HL-60 (cell line): ENCODE results near the gene NPB.
A peak's percentile ranks its signal among the peaks of the same experiment; 100 is the strongest.

Experiments used
- DNase-seq, 2 experiments: peaks; one replicate each; pipeline ENCODE4 v3.0.0-alpha.2; 2010 to 2020; ENCODE audit warnings: low read depth in 1 of 2, low spot score in 1 of 2
- H3K27ac ChIP-seq: fragments of 250-450 bp; sonication (Bioruptor Pico); replicated peaks from 2 replicates; pipeline ENCODE4 v1.5.1; 2020; ENCODE audit warnings: mild to moderate bottlenecking, moderate library complexity
- H3K27me3 ChIP-seq: fragments of 250-450 bp; sonication (Bioruptor Pico); 2 replicates; pipeline ENCODE4 v1.5.1; 2021; ENCODE audit warnings: mild to moderate bottlenecking, moderate library complexity; ENCODE audit not compliant: insufficient read depth, poor library complexity, severe bottlenecking
- H3K4me3 ChIP-seq: replicated peaks from 2 replicates; pipeline ENCODE4 v1.5.1; 2011; ENCODE audit warnings: mild to moderate bottlenecking, control low read depth, low read length; ENCODE audit not compliant: insufficient read depth
- CTCF ChIP-seq: IDR thresholded peaks from one replicate; pipeline ENCODE4 v1.5.1; 2011; ENCODE audit warnings: low read length, control low read depth, inconsistent platforms; ENCODE audit not compliant: insufficient read depth
- GABPA ChIP-seq: IDR thresholded peaks from 2 replicates; pipeline ENCODE4 v1.6.1; 2012; ENCODE audit warnings: low read depth
- POLR2AphosphoS5 ChIP-seq: IDR thresholded peaks from 2 replicates; pipeline ENCODE4 v1.6.1; 2012; ENCODE audit warnings: low read depth
- SPI1 ChIP-seq: IDR thresholded peaks from 2 replicates; pipeline ENCODE4 v1.6.1; 2012; ENCODE audit warnings: low read depth, mild to moderate bottlenecking, borderline replicate concordance
- TF ChIP-seq, protein P1 (sequence below): IDR thresholded peaks from 2 replicates; pipeline ENCODE4 v1.6.1; 2012; ENCODE audit warnings: low read depth; ENCODE audit not compliant: insufficient replicate concordance

Gene NPB

GRCh38 chr17:81901167-81902022, 643 bp upstream of the NPB start:
- no peak overlapping the region for H3K4me3 ChIP-seq
- TF ChIP-seq SPI1: no peak
- TF ChIP-seq, protein P1, sequence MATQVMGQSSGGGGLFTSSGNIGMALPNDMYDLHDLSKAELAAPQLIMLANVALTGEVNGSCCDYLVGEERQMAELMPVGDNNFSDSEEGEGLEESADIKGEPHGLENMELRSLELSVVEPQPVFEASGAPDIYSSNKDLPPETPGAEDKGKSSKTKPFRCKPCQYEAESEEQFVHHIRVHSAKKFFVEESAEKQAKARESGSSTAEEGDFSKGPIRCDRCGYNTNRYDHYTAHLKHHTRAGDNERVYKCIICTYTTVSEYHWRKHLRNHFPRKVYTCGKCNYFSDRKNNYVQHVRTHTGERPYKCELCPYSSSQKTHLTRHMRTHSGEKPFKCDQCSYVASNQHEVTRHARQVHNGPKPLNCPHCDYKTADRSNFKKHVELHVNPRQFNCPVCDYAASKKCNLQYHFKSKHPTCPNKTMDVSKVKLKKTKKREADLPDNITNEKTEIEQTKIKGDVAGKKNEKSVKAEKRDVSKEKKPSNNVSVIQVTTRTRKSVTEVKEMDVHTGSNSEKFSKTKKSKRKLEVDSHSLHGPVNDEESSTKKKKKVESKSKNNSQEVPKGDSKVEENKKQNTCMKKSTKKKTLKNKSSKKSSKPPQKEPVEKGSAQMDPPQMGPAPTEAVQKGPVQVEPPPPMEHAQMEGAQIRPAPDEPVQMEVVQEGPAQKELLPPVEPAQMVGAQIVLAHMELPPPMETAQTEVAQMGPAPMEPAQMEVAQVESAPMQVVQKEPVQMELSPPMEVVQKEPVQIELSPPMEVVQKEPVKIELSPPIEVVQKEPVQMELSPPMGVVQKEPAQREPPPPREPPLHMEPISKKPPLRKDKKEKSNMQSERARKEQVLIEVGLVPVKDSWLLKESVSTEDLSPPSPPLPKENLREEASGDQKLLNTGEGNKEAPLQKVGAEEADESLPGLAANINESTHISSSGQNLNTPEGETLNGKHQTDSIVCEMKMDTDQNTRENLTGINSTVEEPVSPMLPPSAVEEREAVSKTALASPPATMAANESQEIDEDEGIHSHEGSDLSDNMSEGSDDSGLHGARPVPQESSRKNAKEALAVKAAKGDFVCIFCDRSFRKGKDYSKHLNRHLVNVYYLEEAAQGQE: no peak
- no peak; the same call in 1 of the 2 replicates for TF ChIP-seq POLR2AphosphoS5
- no peak for TF ChIP-seq CTCF
- no peak for TF ChIP-seq GABPA
- peaks cover 5% of the 10 kb centered on the region for H3K27me3 ChIP-seq

DNA sequence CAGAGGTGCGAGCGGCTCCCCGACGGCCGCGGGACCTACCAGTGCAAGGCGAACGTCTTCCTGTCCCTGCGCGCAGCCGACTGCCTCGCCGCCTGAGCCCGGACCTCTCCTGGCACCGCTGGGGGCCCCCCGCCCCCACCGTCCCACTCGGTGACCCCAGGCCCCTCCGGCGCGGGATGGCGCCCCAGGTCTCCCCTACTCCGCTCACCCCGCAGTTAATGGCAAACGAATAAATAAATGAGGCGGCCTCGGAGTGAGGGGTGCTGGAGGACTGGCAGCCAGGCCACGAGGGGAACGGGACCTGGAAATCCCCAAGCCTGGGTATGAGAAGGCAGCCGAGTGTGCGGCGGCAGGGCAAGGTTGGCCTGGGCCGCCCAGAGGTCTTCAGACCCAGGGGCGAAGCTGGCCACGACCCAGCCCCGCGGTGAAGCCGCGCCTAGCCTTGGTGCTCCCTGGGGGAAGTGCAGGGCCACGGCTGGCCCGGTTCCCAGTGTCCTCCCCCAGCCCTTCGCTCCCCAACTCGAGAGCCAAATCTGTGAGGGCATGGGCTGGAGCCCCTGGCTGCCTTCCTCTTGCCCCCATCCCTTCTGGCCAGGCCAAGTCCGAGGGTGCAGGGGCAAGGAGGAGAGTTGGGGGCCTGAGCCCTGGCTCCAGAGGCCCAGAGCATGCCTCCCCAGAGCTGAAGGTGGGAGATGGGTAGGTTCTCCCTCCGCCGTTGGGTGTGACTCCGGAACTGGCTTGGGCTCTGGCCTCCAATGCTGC, 796 bp downstream of the NPB start:
- H3K27ac ChIP-seq: no peak overlapping the region
- DNase-seq: no peak
- H3K27me3 ChIP-seq: peaks cover 5% of the 10 kb centered on the region
- no peak overlapping the region for H3K4me3 ChIP-seq
- TF ChIP-seq GABPA (no peak), CTCF (no peak), POLR2AphosphoS5 (peak; percentile 33; the same call in 1 of the 2 replicates), SPI1 (no peak)
- TF ChIP-seq, protein P1: no peak

More at GRCh38 chr17:81901167-81902022, 643 bp upstream of the NPB start:
- DNase-seq: no peak
- no peak overlapping the region for H3K27ac ChIP-seq

DNA sequence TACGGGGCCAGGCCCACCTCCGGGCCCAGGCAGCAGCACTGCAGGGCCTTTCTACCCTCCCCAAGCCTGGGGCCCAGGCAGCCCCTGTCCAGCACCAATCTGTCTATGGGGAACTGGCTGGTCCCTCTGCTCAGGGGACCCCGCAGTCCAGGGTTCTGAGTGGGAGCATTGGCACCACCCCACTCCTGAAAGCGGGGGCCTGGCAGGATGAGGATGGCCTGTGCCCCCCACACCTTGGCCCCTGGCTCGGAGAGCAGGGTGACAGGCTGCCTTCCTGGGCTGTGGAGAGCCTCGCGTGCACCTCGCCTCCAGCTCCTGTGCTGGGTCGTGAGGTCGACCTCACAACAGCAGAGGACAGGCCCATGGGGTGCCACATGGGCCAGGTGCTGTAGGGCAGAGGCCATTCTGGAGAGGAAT, 1.4 kb downstream of the NPB start:
- no peak overlapping the region for H3K27ac ChIP-seq
- no peak for TF ChIP-seq GABPA
- no peak for TF ChIP-seq SPI1
- peaks cover 5% of the 10 kb centered on the region for H3K27me3 ChIP-seq
- H3K4me3 ChIP-seq: no peak overlapping the region
- DNase-seq: no peak

DNA sequence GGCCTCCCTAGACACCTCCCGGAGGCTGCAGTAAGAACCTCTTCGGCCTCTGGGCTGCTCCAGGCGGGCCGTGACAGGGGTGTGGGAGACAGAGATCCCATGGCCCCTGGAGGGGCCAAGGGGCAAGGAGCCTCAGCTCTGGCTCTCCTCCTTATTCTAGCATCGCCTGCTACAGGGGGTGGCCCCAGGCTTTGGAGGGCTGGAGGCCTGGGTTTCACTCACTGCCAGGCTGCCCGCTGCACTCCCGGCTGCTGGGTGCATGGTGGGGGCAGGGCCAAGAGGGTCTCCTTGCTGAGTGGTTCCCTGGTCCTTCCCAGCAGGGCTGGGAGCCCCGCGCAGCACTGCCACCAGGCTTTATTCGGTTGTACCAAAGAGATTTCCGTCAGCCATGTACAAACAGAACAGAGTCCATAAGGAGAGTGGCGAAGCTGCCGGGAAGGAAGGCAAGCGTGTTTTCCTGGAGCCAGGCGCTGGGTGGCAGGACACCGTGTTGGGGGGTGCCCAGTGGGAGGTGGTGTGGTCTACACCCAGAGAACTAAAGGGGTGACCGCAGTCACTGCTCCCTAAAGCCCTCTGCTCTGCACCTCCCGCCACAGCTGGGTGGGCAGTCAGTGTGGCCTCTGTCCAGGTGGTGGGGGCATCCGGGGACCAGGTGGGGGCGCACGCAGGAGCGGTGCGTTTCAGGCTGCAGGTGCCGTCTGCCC, 2.0 kb downstream of the NPB start:
- no peak overlapping the region for H3K27ac ChIP-seq
- H3K4me3 ChIP-seq: no peak overlapping the region
- H3K27me3 ChIP-seq: peaks cover 5% of the 10 kb centered on the region
- no peak for DNase-seq
- TF ChIP-seq GABPA (no peak), CTCF (no peak), SPI1 (no peak), POLR2AphosphoS5 (no peak)
- TF ChIP-seq, protein P1: no peak
